DOHH2 (cell line): Measurements from ENCODE around the gene ANP32A.

Experiments used
- EZH2phosphoT487 ChIP-seq: fragments of 200-600 bp; sonication (generic); IDR thresholded peaks from 2 replicates; pipeline ENCODE4 v1.6.1; 2017; ENCODE audit warnings: borderline replicate concordance, mild to moderate bottlenecking, antibody characterized with exemption, low read length, moderate library complexity, mixed read lengths
- TF ChIP-seq, protein P1 (sequence below): fragments of 200-600 bp; sonication (generic); IDR thresholded peaks from one replicate; pipeline ENCODE4 v1.5.1; 2014; ENCODE audit warnings: antibody characterized with exemption, mild to moderate bottlenecking, low read depth, low read length; ENCODE audit not compliant: poor library complexity, severe bottlenecking

DNA sequence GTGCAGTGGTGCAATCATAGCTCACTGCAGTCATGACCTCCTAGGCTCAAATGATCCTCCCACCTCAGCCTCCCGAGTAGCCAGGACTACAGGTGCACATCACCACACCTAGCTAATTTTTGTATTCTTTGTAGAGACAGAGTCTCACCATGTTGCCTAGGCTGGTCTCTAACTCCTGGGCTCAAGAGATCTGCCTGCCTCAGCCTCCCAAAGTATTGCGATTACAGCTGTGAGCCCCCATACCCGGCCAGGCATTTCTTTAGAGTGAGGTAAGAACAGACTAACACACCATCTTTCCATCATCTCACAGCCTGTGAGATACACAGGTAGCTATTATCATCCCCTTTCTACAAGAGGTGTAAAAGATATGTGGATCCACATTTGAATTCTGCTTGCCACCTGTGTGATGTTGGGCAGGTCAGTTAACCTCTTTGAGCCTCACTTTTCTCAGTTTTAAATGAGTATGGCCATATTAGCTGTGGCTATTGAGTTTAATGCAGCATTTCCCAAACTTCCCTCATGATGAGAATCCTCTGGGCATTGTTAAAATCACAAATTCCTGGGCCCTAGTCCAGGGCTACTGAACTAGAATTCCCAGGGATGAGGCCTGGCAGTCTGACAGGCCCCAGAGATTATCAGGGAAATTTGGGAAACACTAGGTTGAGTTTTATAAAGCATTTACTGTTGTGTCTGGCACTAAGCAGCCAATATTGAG lies 46.0 kb downstream of the ANP32A start:
- TF ChIP-seq, protein P1, sequence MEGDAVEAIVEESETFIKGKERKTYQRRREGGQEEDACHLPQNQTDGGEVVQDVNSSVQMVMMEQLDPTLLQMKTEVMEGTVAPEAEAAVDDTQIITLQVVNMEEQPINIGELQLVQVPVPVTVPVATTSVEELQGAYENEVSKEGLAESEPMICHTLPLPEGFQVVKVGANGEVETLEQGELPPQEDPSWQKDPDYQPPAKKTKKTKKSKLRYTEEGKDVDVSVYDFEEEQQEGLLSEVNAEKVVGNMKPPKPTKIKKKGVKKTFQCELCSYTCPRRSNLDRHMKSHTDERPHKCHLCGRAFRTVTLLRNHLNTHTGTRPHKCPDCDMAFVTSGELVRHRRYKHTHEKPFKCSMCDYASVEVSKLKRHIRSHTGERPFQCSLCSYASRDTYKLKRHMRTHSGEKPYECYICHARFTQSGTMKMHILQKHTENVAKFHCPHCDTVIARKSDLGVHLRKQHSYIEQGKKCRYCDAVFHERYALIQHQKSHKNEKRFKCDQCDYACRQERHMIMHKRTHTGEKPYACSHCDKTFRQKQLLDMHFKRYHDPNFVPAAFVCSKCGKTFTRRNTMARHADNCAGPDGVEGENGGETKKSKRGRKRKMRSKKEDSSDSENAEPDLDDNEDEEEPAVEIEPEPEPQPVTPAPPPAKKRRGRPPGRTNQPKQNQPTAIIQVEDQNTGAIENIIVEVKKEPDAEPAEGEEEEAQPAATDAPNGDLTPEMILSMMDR = no peak
- no peak for TF ChIP-seq EZH2phosphoT487
